Activated CD8-positive, alpha-beta memory T cell treated with anti-CD3 and anti-CD28 coated beads, Interleukin-2, amount 50 U/mL, for 4 hours (primary cell): ENCODE measurements around the gene ACVR1B.

ENCODE experiments used
- DNase-seq: peaks from one replicate; pipeline ENCODE4 v3.0.0-alpha.2; 2020

Gene ACVR1B

GRCh38 chr12:51951199-51951842 is at the start of gene ACVR1B:
ACVR1B (plus strand) TSS chr12:51951699; CDS start chr12:51951744, 45 bp downstream.
- peak; percentile 91 for DNase-seq

GRCh38 chr12:51901881-51902280 is 49.6 kb upstream of the ACVR1B start:
- DNase-seq, result no peak

DNA sequence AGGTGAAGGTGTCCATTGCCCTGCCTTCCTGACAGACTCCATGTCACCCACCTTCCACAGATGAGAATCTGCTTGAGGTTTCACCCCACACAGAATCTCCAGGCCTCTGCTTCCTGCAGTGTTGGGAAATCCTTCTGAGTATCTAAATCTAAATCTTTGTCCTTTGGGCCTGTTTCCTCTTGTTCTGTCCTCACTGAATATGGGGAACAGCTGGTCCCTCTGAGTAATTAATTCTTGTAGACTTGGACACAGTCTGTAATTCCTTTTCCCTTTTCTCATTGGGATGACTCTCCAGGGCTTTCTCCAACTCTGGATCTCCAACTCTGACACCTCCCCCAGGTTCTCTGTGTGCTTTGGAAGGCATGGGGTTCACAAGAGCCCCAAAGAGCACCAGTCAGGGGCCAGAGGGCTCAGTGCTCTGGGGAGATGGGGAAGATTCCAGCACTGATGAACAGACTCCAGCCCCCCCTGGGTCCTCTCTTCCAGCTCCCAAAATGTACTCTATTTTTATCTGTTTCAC is 46.5 kb upstream of the ACVR1B start:
- DNase-seq, result no peak

GRCh38 chr12:51905471-51906429 is 45.7 kb upstream of the ACVR1B start:
- DNase-seq, result no peak

- DNase-seq, result no peak
Observed at GRCh38 chr12:51906430-51907082, 44.9 kb upstream of the ACVR1B start.

- DNase-seq, result no peak
Observed at GRCh38 chr12:51907083-51907855, 44.2 kb upstream of the ACVR1B start, which contains the start of gene ACVRL1. ACVRL1 (plus strand) TSS chr12:51907504; CDS start chr12:51912475, 4,971 bp downstream.

GRCh38 chr12:51907856-51908425 is 43.6 kb upstream of the ACVR1B start:
- no peak for DNase-seq

- no peak for DNase-seq
Observed at GRCh38 chr12:51908876-51909592, 42.5 kb upstream of the ACVR1B start.

DNA sequence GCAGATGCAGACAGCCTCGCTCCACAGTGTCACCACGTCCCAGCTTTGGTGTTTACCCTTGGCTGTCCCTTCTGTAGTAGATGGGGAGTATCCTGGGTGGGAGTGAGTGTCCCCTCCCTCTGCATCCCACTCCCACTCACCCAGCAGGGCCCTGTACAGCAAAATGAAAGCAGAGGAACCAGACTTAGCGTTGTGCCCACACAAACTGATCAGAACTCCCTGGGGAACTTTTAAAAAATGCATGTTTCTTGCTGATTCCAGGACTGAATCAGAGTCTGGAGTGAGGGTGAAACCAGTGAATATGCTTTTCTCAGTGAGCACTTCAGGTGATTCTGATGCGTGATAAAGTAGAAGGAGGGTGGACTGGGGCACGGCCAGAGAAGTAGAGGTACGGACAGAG is 41.3 kb upstream of the ACVR1B start:
- no peak for DNase-seq

DNA sequence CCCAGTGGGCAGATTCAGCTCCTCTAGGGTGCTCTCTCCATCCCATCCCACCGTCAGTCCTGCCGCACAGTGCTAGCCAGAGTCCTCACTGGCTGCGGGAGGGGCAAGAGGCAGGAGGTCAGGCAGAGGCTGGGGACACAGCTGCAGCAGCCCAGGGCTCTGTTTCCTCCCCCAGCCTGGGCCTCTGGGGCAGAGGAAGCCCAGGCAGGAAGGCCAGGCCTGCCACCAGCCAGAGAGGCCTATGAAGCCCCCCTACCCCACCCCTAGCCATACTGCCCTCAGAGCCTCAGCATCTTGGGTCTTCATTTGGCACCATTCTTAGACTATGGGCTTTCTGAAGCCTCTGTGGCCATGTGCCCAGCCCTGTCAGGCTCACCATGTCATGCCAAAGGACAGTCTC is 40.8 kb upstream of the ACVR1B start:
- DNase-seq, result no peak

GRCh38 chr12:51911307-51911706 is 40.2 kb upstream of the ACVR1B start:
- no peak for DNase-seq

GRCh38 chr12:51911788-51912711 is 39.4 kb upstream of the ACVR1B start:
- no peak for DNase-seq

GRCh38 chr12:51913071-51914033 is 38.1 kb upstream of the ACVR1B start:
- DNase-seq, result no peak

DNA sequence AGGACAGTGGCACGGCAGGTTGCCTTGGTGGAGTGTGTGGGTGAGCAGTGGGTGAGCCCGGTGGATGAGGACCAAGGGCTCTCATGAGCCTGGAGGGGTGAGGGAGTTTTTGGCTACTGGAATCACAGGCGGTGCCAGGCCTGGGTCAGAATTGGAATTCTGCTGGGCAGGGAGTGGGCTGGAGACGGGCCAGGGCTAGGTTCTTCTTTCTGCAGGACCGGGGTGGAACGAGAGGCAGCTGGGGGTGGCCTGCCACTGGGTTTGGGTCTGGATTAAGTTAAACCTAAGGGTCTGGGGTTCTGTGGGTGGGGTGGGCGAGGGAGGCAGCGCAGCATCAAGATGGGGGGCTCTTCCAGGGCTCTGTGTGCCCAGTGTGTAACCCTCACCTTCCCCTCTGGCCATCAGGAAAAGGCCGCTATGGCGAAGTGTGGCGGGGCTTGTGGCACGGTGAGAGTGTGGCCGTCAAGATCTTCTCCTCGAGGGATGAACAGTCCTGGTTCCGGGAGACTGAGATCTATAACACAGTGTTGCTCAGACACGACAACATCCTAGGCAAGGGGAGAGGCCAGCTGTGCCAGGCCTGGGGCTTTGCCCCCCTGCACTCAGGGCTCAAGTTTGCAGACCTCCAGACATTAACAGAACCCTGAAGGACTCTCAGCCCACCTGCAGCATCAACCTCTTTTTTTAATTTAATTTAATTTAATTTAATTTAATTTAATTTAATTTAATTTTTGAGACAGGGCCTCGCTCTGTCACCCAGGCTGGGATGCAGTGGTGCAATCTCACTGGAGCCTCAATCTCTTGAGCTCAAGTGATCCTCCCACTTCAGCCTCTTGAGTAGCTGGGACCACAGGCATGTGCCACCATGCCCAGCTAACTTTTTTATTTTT is 37.2 kb upstream of the ACVR1B start:
- no peak for DNase-seq

DNA sequence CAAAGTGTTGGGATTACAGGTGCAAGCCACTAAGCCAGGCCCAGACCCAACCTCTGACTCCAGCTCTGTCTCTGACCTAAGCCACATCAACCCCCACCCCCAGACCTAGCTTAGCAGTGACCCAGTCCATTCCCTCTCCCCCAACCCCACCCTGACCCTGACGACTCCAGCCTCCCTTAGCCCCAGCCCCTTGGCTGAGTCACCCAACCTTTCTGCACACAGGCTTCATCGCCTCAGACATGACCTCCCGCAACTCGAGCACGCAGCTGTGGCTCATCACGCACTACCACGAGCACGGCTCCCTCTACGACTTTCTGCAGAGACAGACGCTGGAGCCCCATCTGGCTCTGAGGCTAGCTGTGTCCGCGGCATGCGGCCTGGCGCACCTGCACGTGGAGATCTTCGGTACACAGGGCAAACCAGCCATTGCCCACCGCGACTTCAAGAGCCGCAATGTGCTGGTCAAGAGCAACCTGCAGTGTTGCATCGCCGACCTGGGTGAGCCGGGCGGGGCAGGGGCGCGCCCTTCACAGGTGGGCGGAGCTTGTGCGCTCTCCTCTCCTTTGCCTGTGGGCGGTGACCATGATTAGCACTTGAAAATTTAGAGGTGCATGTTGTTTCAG is 36.4 kb upstream of the ACVR1B start:
- DNase-seq, result no peak

- no peak for DNase-seq
Observed at GRCh38 chr12:51915951-51916350, 35.5 kb upstream of the ACVR1B start.

DNA sequence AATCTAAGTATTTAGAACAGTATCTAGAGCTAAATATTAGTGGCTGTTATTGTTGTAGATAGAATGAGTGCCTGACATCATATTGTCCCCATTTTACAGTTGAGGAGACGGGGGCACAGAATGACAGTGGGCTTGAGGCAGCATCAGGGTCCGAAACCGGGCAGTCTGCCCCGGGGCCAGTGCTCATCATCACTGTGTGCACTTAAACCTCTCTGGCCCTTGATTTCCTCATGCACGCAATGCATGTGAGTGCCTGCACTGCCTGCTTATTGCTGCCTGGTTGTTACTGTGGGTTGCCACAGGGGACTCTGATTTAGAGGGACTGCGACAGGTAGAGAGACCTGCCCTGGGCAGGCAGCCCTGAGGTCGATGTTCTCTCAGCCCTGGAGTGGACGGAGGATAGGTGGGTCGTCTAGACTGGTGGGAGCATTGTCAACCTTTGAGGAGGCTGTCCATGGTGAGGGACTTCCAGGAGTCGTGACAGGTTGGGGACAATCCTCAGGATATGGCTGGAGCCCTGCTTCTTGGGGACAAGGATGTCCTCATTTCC is 34.4 kb upstream of the ACVR1B start:
- DNase-seq, result no peak
